Thyroid gland (tissue), 4 donors: ENCODE measurements around the gene XDH.

Experiments used
- CTCF ChIP-seq, 6 experiments: fragments of 200-600 bp in 3 of 6; fragments of 450-650 bp in 3 of 6; sonication (generic) in 3 of 6; IDR thresholded peaks; one replicate each; pipeline ENCODE4 v1.5.1; 2016 to 2019; ENCODE audit warnings: antibody characterized with exemption in 6 of 6, mild to moderate bottlenecking in 2 of 6, inconsistent platforms in 1 of 6, moderate library complexity in 1 of 6
- POLR2A ChIP-seq, 2 donors: fragments of 450-650 bp; IDR thresholded peaks; one replicate each; pipeline ENCODE4 v1.6.1; 2017; ENCODE audit warnings: antibody characterized with exemption in 2 of 2, mild to moderate bottlenecking in 2 of 2, moderate library complexity in 1 of 2

DNA sequence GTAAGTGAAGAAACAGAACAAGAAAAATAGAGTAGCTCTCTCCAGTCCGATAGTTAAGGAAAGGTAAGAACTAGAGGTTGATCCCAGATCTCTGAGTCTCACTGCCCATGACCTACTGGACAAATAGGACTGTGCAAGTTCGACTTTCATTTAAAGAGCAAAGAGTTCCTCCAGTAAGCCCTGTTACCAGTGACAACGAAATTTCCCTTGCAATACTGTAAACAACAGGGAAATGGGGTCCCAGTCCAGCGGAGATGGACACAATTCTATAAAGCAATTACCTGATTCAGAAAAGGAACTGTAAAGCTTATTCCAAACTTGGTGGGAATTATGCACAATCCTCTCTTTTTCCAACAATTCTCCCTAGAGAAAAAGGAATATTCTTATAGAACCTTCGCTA is 65.9 kb downstream of the XDH start:
- TF ChIP-seq POLR2A (IDR thresholded peaks at IDR 0.05) = no peak
- no peak for TF ChIP-seq CTCF (IDR thresholded peaks at IDR 0.05)
